Measurements from ENCODE around the gene AGAP3. TPM values are rescaled to one million over a fixed set of nuclear protein-coding genes. Genes with fewer than 3 reads are reported as not detected.

Gene AGAP3
- total and polyA plus RNA-seq, 3 experiments from 2014 or later = 8.0 to 40.7 (median 39.9) TPM

DNA sequence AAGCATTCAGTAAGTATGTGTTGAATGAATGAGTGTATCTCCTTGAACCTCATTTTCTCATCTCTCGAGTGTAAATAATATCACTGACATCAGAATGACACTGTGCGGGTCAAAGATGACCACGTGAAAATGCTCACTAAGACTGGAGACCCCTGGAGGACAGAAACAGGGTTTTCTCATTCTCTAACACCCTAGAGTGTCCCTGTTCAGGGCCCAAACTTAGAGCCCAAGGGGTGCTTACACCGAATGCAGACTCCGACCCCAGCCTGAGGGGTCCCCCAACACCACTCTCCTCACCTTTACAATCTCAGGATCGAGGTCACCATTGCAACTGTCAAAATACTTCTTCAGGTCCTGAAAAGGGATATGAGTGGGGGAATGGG lies 30.0 kb upstream of the AGAP3 start:
- no peaks in the 10 kb centered on the region for H3K27me3 ChIP-seq (ENCODE audit: insufficient read depth, low read length, poor library complexity, severe bottlenecking)
- Mint-ChIP-seq H3K4me3 (peak overlapping the region in 6 of 7 donors; percentile 49 to 95 (median 91)), H3K27ac (peak overlapping the region in 2 of 8 donors; percentile 12 to 60), H3K36me3 (peaks cover 0 to 14% (median 1%) of the 10 kb centered on the region in 3 donors), H3K4me1 (peaks cover 23 to 49% (median 34%) of the 10 kb centered on the region in 3 donors), H3K9me3 (no peaks in the 10 kb centered on the region), H3K27me3 (peaks cover 2 to 4% of the 10 kb centered on the region in 2 donors)
- POLR2A ChIA-PET = no interaction called here
- no peaks in the 10 kb centered on the region for H3K9me3 ChIP-seq (ENCODE audit: low read length)
- H3K4me1 ChIP-seq (ENCODE audit: insufficient read depth, low read length) = peaks cover 39% of the 10 kb centered on the region
- no peaks in the 10 kb centered on the region for H3K36me3 ChIP-seq (ENCODE audit: insufficient read depth, low read length)
- H3K27ac ChIP-seq (ENCODE audit: low read depth, low read length) = no peak overlapping the region
- no peak overlapping the region for H3K4me3 ChIP-seq (ENCODE audit: low read length)
- DNase-seq = no peak
- CTCF ChIA-PET = interaction anchor here (1.5 kb wide), 1 partner anchor 27 kb away, joined by 3 read pairs; the partner anchor contains the start of gene TMUB1

GRCh38 chr7:151056666-151057505 lies 29.4 kb upstream of the AGAP3 start:
- H3K4me1 ChIP-seq (ENCODE audit: insufficient read depth, low read length) = peaks cover 41% of the 10 kb centered on the region
- peak overlapping the region; percentile 88 to 95 (median 94) for H3K4me3 Mint-ChIP-seq
- peaks cover 0 to 15% (median 1%) of the 10 kb centered on the region in 3 donors for H3K36me3 Mint-ChIP-seq
- H3K27me3 Mint-ChIP-seq = peaks cover 2 to 4% of the 10 kb centered on the region in 2 donors
- H3K9me3 ChIP-seq (ENCODE audit: low read length) = no peaks in the 10 kb centered on the region
- DNase-seq = no peak
- CTCF ChIA-PET = interaction anchor here (0.6 to 1.3 kb wide), 2 partner anchors 29 to 38 kb away, joined by 3 to 6 read pairs; partner anchors contain the start of gene ABCB8
- H3K4me3 ChIP-seq (ENCODE audit: low read length) = peak overlapping the region; percentile 94
- H3K27ac Mint-ChIP-seq = peak overlapping the region in 6 of 8 donors; percentile 47 to 98 (median 78)
- H3K4me1 Mint-ChIP-seq = peaks cover 26 to 51% (median 40%) of the 10 kb centered on the region in 3 donors
- H3K27me3 ChIP-seq (ENCODE audit: insufficient read depth, low read length, poor library complexity, severe bottlenecking) = no peaks in the 10 kb centered on the region
- POLR2A ChIA-PET = interaction anchor here (1.8 kb wide), 1 partner anchor 24 kb away, joined by 10 read pairs; the partner anchor contains the start of gene FASTK
- H3K27ac ChIP-seq (ENCODE audit: low read depth, low read length) = peak overlapping the region; percentile 52
- H3K9me3 Mint-ChIP-seq = no peaks in the 10 kb centered on the region
- no peaks in the 10 kb centered on the region for H3K36me3 ChIP-seq (ENCODE audit: insufficient read depth, low read length)

DNA sequence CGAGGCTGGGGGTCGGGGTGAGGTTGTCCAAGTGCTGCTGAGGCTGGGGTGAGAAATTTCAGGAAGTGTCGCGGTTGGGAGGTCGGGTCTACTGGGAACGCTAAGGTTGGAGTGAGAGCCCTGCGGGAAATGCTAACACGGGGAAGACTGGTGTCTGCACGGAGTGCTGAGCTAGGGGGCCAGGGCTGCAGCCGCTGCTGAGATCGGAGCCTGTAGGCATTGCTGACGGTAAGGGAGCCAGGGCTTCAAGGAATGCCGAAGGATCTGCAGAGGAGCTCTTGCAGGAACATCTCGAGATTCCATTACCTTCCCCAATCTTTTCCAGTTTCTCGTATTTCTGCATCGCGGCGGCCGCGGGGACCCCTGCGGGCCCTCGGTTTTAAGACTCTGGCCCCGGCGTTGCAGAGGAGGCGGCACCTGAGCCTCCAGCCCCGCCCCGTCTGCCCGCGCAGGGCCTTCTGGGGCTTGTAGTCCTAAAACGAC lies 28.7 kb upstream of the AGAP3 start, which contains the start of gene CDK5:
Gene CDK5 (minus strand): TSS at position 392 of the 483 bp plus-strand sequence. CDS start 49 bp downstream, at position 343.
- Histone ChIP-seq H3K4me3 (ENCODE audit: low read length) (peak within 1 kb of the TSS; percentile 94), H3K4me1 (ENCODE audit: insufficient read depth, low read length) (peaks cover 41% of the 10 kb centered on the region), H3K36me3 (ENCODE audit: insufficient read depth, low read length) (no peaks in the 10 kb centered on the region), H3K27me3 (ENCODE audit: insufficient read depth, low read length, poor library complexity, severe bottlenecking) (no peaks in the 10 kb centered on the region), H3K27ac (ENCODE audit: low read depth, low read length) (peak within 1 kb of the TSS; percentile 91), H3K9me3 (ENCODE audit: low read length) (no peaks in the 10 kb centered on the region)
- H3K4me1 Mint-ChIP-seq = peaks cover 25 to 52% (median 38%) of the 10 kb centered on the region in 3 donors
- peaks cover 2% of the 10 kb centered on the region in 2 donors for H3K27me3 Mint-ChIP-seq
- peak within 1 kb of the TSS; percentile 88 to 98 (median 98) for H3K27ac Mint-ChIP-seq
- ChIA-PET POLR2A (interaction anchor here (1.8 to 2.1 kb wide), 2 partner anchors 23 to 30 kb away, joined by 10 read pairs; partner anchors contain the start of genes ABCB8 and FASTK), CTCF (interaction anchor here (0.6 to 1.3 kb wide), 3 partner anchors 29 to 248 kb away, joined by 3 to 6 read pairs (median 4); partner anchors contain the start of gene ABCB8)
- H3K4me3 Mint-ChIP-seq = peak within 1 kb of the TSS; percentile 88 to 95 (median 94)
- H3K36me3 Mint-ChIP-seq = peaks cover 0 to 16% (median 1%) of the 10 kb centered on the region in 3 donors
- no peaks in the 10 kb centered on the region for H3K9me3 Mint-ChIP-seq
- DNase-seq = no peak

DNA sequence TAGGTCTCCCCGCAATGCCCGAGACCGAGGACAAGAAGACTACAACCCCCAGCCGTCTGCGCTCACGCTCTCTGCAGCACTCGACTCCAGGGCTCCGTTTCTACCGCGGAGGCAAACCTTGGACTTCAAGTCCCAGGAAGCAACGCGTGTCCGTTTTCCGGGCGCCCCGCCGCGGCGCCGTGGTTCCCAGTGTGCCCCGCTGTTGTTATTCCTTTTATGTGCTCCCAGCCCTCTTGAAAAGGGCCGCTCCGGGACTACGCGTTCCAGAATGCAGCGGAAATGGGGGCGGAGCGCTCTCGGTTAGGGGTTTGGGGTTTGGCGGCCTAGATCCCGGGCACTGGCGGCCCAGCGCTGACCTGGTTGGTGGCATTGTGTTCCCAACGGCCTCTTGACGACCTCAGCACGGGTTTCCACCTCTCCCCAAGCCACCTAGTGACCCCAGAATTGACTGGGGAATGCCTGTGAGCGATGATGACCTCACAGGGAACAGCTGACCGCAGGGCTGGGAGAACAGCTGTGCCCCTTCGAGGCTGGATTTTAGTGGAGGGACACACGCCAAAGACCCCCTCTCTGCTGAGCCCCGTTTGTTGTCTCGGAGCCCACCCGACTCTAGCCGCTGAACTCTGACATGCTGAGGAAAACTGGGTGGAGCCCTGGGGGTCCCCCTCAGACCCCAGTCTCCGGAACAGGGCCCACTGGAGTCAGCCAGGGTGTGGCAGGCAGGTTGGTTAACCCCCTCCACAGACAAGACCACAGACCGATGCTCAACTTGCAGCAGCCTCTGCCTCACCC lies 28.1 kb upstream of the AGAP3 start:
- H3K36me3 Mint-ChIP-seq = peaks cover 0 to 16% (median 0%) of the 10 kb centered on the region in 3 donors
- peaks cover 39% of the 10 kb centered on the region for H3K4me1 ChIP-seq (ENCODE audit: insufficient read depth, low read length)
- no peaks in the 10 kb centered on the region for H3K9me3 ChIP-seq (ENCODE audit: low read length)
- H3K4me3 Mint-ChIP-seq = peak overlapping the region; percentile 88 to 95 (median 94)
- H3K27ac Mint-ChIP-seq = peak overlapping the region; percentile 88 to 98 (median 98)
- ChIA-PET POLR2A (interaction anchor here (0.8 to 2.1 kb wide), 5 partner anchors 18 to 169 kb away, joined by 5 to 10 read pairs (median 7); partner anchors contain the start of genes ABCB8, ABCF2, FASTK and TMUB1), CTCF (interaction anchor here (0.6 to 1.6 kb wide), 7 partner anchors 29 to 248 kb away, joined by 3 to 6 read pairs (median 4); partner anchors contain the start of gene ABCB8)
- peak overlapping the region; percentile 91 for H3K27ac ChIP-seq (ENCODE audit: low read depth, low read length)
- H3K27me3 Mint-ChIP-seq = no peaks in the 10 kb centered on the region
- peak overlapping the region; percentile 94 for H3K4me3 ChIP-seq (ENCODE audit: low read length)
- H3K36me3 ChIP-seq (ENCODE audit: insufficient read depth, low read length) = no peaks in the 10 kb centered on the region
- peaks cover 24 to 47% (median 36%) of the 10 kb centered on the region in 3 donors for H3K4me1 Mint-ChIP-seq
- peak; percentile 94 to 99 (median 96) for DNase-seq
- H3K9me3 Mint-ChIP-seq = no peaks in the 10 kb centered on the region
- no peaks in the 10 kb centered on the region for H3K27me3 ChIP-seq (ENCODE audit: insufficient read depth, low read length, poor library complexity, severe bottlenecking)

DNA sequence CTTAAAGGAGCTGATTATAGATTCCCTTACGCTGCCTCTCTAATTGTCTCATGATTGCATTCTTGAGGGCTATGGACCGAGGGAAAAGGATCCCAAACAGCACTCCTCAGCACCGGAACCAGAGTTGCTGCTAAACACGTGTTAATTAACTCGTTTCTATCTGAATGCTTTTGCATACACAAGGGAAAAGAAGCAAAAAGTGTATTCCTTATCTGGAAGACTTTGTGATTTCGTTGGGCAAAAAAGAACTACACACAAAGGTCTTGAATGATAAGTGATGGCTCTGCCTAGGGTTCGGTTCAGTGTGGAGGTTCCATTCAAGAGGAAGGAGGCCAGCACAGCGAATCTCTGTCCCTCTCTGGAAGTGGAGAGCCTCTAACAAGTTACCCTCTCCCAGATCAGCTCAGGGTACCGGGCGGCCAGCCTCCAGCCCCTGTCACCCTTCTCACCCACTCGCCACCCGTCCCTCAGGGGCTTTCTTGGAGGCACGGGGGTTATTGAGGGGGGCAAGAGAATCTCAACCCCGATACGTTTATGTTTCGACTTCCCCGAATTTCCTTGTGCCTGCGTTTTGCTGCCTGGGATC lies 27.4 kb upstream of the AGAP3 start:
- Histone ChIP-seq H3K27ac (ENCODE audit: low read depth, low read length) (peak overlapping the region; percentile 91), H3K4me3 (ENCODE audit: low read length) (peak overlapping the region; percentile 94), H3K4me1 (ENCODE audit: insufficient read depth, low read length) (peaks cover 36% of the 10 kb centered on the region), H3K36me3 (ENCODE audit: insufficient read depth, low read length) (no peaks in the 10 kb centered on the region), H3K27me3 (ENCODE audit: insufficient read depth, low read length, poor library complexity, severe bottlenecking) (no peaks in the 10 kb centered on the region), H3K9me3 (ENCODE audit: low read length) (no peaks in the 10 kb centered on the region)
- Mint-ChIP-seq H3K27me3 (no peaks in the 10 kb centered on the region), H3K4me3 (peak overlapping the region; percentile 88 to 95 (median 94)), H3K36me3 (peaks cover 0 to 20% (median 0%) of the 10 kb centered on the region in 3 donors), H3K9me3 (no peaks in the 10 kb centered on the region), H3K27ac (peak overlapping the region; percentile 88 to 98 (median 98)), H3K4me1 (peaks cover 24 to 47% (median 36%) of the 10 kb centered on the region in 3 donors)
- ChIA-PET POLR2A (interaction anchor here (0.8 to 2.1 kb wide), 6 partner anchors 17 to 168 kb away, joined by 3 to 10 read pairs (median 6); partner anchors contain the start of genes ABCB8, ABCF2, FASTK and TMUB1), CTCF (interaction anchor here (0.6 to 1.6 kb wide), 5 partner anchors 30 to 96 kb away, joined by 3 to 5 read pairs (median 4); partner anchors contain the start of gene ABCB8)
- DNase-seq = peak in 1 of 5 donors; percentile 10

GRCh38 chr7:151059367-151060112 lies 26.7 kb upstream of the AGAP3 start, which contains the start of gene SLC4A2:
Gene SLC4A2, plus strand, starts transcription at chr7:151059589. Its CDS starts 2,399 bp downstream, at chr7:151061988.
- Histone ChIP-seq H3K27me3 (ENCODE audit: insufficient read depth, low read length, poor library complexity, severe bottlenecking) (no peaks in the 10 kb centered on the region), H3K4me3 (ENCODE audit: low read length) (peak within 1 kb of the TSS; percentile 94), H3K27ac (ENCODE audit: low read depth, low read length) (peak within 1 kb of the TSS; percentile 91), H3K4me1 (ENCODE audit: insufficient read depth, low read length) (peaks cover 36% of the 10 kb centered on the region), H3K9me3 (ENCODE audit: low read length) (no peaks in the 10 kb centered on the region), H3K36me3 (ENCODE audit: insufficient read depth, low read length) (peaks cover 2% of the 10 kb centered on the region)
- H3K4me1 Mint-ChIP-seq = peaks cover 24 to 47% (median 36%) of the 10 kb centered on the region in 3 donors
- peak within 1 kb of the TSS; percentile 88 to 95 (median 94) for H3K4me3 Mint-ChIP-seq
- POLR2A ChIA-PET = interaction anchor here (0.8 to 2.1 kb wide), 4 partner anchors 17 to 32 kb away, joined by 3 to 10 read pairs (median 6); partner anchors contain the start of genes ABCB8 and TMUB1
- H3K9me3 Mint-ChIP-seq = no peaks in the 10 kb centered on the region
- H3K27me3 Mint-ChIP-seq = no peaks in the 10 kb centered on the region
- H3K27ac Mint-ChIP-seq = peak within 1 kb of the TSS; percentile 88 to 98 (median 98)
- DNase-seq = peak; percentile 61 to 79 (median 73)
- CTCF ChIA-PET = interaction anchor here (1.0 to 3.8 kb wide), 6 partner anchors 21 to 75 kb away, joined by 3 to 19 read pairs (median 5); partner anchors contain the start of genes ABCB8 and FASTK
- H3K36me3 Mint-ChIP-seq = peaks cover 0 to 23% (median 0%) of the 10 kb centered on the region in 3 donors
